DMS 273 (cell line): ENCODE measurements around the gene GAD2.

Source experiments
- DNase-seq: peaks from one replicate; lab custom pipeline; 2025; ENCODE audit not compliant: unreplicated experiment; lab: John Stamatoyannopoulos, UW

The GAD2 gene

DNA sequence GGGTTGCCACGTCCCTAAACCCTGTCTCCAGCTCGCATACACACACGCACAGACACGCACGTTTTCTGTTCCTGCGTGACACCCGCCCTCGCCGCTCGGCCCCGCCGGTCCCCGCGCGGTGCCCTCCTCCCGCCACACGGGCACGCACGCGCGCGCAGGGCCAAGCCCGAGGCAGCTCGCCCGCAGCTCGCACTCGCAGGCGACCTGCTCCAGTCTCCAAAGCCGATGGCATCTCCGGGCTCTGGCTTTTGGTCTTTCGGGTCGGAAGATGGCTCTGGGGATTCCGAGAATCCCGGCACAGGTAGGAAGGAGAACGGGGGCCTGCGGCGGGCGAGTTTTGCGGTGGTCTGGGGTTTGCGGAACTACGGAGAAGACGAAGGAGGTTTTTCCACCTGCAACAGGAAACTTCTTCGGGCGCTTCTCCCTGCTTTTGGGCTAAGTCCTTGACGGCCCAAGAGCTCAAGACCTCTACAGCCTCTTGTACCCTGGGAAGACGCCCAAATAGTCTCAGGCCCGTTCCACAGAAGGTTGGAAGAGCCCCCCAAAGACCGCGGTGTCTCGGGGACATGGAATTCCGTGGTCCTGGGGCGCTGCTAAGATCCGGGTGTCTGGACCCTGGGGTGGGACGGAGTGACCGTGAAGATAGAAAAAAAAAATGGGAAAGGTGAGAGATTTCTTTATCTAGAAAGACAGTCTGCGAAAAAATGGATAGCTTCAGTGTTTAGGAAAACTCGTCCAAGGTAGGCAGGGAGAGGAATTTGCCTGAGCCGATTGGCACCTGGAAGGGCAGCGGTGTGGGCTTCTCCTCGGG, at the start of gene GAD2:
TSS of gene GAD2 (plus strand) at position 190 of the 811 bp plus-strand sequence. CDS start at position 226, 36 bp downstream.
- peak; percentile 29 for DNase-seq

DNA sequence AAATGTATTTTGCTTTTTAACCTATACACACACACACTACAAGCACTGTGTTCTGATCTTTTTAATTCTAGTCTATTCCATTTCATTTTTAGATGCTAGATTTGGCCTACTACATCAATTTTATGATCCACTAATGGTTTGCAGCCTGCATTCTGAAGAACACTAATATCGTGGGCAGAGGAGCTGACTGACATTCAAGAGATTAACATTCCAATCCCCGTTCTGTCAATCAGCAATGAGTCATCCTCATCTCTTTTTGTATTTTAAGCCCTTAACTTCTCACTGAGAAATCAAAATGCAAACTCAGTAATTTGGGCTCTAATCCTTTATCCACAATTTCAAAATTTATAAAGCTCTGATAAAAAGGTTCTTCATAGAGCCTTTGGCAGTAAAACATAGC, 47.1 kb upstream of the GAD2 start:
- no peak for DNase-seq

DNA sequence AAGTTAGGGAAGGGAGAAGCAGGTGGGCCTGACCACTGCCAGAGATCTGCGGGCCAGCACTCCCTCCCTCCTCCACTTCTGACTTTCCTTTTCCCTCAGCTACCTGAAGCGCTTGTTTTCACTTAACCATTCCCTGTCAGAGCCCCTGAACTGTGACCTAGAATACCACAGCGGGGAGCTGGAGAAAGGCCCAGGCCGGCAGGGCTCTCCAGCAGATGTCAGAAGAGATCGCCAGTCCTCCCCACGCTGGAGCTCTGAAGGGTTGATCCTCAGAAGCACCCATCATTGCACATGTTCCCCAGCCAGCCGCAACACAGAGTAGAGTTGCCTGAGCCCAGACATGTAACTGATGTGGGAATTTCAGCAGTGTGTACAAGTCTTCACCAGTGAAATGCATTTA, 44.4 kb upstream of the GAD2 start:
- DNase-seq, result no peak

DNA sequence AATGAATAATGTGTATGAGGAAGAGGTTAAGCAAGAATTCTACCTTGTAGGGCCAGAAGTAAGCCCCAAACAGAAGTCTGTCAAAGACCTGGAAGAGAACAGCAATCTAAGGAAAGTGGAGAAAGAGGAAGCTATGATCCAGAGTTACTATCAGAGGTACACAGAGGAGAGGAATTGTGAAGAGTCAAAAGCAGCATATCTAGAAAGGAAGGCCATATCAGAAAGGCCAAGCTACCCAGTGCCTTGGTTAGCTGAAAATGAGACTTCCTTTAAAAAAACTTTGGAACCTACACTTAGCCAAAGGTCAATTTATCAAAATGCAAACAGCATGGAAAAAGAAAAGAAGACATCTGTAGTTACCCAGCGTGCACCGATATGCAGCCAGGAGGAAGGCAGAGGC, 42.7 kb upstream of the GAD2 start:
- no peak for DNase-seq

DNA sequence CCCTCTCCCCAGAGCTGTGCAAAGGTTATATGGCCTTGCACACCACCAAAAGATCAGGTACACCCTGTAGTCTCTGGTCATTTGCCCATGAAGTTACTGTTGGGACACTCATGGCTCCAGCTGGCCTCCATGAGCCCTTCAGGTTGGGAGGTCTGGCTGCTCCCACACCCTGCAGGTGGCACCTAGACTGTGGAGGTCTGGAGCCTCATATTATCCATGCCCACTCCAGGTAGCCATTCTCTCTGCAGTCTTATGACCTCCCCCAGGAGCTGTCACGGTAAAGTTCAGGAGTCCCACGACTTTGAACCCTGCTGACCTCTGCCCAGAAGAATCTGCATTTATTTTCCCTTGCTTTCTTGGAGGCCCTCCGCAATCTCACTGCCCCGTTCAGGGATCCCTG, 39.2 kb upstream of the GAD2 start:
- no peak for DNase-seq

DNA sequence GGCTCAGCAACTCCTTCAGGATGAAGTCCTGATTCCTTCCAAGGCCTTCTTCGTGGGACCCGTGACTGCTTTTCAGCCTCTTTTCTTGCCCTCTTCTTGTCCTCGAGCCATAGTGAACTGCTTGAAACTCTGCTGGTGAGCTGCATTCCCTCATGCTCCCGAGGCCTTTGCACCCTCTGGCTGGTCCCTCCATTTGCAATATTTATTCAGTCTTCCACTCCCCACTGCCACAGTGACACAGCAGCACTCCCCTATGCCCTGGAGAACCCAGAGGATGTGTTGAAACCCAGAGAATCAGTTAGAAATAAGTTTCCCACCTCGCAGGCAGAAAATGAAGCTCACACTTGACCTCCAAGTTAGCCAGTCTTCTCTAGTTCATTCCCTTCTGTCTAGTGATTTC, 22.3 kb upstream of the GAD2 start:
- no peak for DNase-seq

DNA sequence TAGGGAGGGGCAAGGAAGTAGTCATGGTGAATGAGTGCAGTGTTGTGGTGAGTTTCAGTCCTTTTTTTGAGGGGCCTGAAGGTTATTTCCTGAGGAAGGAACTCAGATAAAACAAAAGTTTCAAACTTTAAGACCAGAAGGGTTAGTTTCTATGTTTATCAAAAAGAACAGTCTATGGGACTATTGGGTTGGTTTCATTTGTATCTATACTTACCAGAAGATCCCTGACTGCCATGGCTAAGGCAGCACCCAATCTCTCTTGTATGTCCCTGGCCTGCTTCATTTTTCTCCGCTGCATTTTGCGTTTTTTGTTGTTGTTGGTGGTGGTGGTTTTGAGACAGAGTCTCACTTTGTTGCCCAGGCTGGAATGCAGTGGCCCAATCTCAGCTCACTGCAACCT, 19.3 kb upstream of the GAD2 start:
- DNase-seq, result no peak

DNA sequence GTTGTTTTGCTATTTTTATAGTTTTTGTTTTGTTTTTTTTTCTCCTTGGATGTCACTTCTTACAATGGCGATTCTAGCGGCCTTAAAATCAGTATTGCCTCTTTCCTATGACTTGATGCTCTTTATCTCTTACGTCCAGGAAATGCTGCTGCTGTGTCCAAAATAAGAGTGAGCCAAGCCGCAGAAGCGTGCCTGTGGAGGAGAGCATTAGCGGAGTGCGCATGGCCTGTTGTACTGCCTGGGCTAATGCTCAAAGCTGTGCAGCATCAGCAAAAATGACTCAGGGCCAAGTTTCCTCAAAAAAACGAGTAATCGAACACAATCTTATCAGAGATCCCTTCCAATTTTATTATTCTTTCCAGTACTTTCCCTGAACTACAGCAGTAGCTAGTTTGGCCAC, 18.5 kb upstream of the GAD2 start:
- no peak for DNase-seq

DNA sequence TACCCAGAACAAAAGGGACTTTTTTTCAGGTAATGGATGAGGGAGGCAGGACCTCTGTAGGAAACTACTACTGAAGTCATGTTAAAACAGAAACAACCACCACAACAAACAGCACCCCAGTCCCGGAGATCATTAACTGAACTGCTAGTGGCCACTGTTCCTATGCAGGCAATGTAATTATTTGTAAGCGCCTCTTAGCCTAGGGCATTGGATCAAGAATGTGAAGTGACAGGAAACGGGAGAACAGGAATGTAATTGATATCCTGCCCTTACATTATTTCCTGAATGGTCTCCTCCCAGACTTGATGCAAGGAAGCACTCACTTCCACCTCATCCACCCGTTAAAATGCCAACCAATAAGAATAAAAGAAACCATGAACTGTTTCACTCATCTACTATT, 16.7 kb upstream of the GAD2 start:
- DNase-seq, result no peak

DNA sequence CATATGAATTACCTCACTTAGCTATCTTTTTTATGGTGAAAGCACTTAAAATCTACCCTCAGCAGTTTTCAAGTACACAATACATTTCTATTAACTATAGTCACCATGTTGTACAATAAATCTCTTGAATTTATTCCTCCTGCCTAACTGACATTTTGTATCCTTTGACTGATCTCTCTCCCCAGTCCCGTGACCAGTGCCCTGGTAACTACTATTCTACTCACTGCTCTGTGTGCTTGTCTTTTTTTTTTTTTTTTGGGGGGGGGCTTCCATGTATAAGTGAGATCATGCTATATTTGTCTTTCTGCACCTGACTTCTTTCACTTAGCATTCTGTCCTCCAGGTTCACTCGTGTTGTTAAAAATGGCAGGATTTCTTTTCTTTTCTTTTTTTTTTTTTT, 11.4 kb upstream of the GAD2 start:
- DNase-seq, result no peak

DNA sequence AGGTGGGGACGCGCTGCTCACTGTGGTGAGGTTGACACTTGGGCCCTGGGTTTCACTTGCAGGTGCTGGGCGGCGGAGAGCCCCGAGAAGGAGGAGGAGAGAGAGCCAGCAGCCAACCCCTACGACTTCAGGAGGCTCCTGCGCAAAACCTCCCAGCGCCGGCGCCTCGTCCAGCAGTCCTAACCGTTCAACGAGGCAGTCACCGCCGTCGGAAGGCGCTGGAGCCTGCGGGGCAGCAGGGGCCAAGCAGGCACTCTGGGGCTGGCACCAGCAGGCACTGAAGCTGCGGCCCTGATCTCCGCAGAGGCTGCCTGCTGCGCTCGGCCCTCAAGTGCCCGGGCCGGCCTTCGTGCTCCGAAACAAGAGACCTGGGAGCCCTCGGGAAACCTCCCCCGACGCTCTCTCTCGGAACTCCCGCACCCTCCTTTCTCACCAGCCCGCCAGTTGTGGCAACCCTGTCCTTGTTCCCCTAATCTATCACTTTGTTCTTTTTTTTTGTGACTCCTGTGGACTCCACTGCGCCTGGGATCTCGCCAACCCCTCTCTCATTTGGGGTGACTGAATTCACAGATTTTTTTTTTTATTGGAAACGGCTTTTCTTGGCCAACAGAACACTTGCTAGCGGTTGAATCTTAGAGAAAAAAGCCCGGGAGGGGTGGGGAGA, 4.7 kb upstream of the GAD2 start:
- no peak for DNase-seq

DNA sequence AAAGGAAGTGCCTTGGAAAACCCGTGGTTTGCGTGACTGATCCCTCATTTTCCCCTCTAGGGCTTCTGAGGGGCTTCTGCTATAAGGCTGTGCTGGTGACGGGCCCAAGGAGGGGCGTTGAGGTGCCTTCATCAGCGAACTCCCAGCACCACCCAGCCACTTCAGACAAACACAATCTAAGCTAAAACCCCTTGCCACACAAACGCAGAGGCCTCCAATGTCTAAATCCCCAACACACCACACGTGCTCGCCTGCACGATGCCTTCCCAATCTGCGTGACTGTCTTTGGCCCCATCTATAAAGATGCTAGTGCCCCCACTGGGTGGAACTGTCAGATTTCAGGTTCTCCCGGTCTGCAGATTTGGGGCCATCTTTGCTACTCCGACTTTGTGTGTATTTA, 4.1 kb upstream of the GAD2 start:
- DNase-seq, result no peak

DNA sequence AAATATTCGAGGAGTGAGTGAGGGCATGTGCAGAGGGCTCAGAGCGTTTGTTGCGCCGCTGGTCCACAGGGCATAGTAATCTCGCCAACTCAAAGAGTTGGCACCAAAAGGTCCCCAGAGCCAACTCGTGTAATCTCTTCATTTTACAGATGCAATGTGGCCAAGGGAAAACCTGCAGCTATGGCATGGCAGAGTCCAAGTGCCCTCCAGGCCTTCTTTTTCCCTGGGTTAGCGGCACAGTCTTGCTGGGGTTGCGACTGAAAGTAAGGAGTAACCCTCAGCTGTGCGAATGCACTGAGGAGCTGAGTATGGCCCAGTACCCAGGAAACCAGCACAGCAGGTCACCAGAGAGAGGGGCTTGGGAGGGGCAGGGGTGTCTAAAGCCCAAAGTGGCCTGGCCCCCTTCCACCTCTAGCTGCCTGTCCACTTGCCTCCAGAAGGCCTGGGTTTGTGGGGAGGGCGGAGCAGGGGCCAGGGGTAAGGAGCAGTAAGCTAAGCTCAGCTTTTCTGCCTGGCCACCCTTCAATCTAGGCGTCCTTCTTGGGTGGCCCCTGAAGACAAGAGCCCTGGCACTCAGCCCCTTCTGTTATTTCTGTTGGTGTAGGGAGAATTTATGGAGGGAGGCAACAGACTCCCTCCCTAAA, 3.3 kb upstream of the GAD2 start:
- no peak for DNase-seq

DNA sequence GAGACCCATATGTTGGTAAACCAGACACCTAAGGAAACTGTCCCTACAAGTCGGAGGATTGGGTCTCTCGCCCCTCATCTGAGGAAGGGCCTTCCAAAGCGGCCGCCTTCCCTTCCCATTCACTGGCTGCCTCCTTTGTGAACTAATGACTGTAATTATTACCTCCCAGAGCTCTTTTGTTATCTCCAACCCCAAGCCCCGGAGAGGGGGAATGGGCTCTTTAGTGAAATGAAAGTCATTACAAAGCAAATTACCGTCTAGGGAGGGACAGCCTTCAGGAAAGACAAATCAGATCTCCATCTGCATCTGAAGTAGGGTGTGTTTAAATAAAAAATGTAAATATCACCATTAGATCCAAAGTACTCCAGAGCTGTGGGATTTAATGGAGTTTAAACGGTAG, 2.6 kb upstream of the GAD2 start:
- no peak for DNase-seq

DNA sequence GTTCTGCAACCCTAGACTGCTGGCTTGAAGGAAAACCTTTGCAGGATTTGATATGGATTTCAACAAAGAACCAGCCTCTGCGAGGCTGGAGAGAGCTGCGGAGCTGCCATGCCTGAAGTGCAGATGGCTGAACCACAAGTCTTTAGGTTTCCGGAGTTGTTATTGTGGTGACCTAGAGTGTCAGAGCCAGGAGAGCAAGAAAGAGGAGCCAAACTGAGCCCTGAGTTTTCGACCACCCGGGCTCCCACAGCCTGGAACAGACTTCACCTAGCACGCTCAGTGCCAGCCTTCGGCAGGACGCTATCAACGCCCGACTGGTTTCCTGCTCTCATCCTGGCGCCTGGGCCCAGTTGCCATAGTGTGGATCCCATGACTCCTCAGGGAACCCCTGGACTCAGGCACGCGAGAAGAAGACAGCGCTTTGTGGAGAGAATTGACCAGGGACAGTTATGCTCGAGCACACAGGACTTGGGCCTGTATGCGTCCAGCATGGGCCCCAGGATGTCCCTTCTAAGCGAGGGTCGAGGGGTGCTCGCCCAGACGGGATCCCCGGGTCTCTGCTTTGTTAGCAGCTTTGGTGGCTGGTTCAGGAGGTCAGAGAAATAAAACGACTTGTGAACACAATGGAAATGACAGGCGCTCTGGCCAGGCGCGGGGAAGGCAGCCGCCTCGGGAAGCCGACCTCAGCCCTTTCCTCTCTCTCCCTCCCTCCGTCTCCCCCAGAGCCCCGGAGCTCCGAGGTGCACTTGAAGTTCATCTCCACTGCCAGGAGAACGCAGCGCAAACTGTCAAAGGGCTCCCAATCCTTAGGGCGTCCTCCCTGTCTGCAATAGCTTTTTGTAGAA, 1.8 kb upstream of the GAD2 start:
- no peak for DNase-seq

DNA sequence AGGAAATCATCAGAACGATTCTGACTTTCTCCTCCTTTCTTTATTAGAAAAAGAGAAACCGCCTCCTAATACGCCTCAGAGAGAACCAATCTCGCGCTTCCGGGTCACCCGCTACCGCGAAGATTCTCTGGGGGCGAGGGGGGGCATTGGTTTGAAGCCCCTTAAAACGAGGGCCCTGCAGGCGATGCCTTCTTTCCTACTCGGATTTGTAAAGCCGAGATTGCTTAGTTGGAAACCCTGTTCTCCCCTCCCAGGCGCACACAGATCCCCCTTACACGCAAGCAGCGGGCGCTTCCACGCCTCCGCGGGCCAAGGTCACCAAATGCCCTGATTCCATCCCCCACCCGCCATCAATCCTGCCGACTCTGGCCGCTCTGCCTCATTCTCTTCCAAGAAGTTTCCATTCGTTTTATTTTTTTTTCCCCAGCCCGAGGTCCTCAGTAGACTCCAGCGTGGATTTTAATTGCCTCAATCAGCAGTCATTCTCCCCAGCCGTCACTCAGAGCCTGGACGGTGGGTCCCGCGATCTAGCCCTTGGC, 1.1 kb upstream of the GAD2 start:
- no peak for DNase-seq

DNA sequence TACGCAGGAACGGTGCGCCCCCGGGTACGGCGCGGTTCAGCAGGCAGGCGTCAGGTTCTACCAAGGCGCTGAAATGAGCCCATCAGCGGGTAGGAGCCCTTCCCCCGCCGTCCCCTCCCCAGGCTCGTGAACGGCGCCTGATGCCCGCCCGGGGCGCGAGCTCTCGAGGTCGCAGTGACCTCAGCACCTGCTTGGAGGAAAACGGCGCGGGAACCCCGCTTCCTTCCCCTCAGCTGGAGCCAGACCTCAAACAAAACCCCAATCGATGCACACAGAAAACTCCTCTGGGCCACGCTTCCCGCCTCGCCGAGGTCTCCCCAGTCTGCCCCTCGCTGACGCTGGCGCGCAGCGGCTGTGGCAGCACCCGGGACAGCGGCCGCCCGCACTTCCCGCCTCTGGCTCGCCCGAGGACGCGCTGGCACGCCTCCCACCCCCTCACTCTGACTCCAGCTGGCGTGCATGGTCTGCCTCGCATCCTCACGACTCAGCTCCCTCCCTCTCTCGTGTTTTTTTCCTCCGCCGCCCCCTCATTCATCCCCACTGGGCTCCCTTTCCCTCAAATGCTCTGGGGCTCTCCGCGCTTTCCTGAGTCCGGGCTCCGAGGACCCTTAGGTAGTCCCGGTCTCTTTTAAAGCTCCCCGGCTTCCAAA, 514 bp upstream of the GAD2 start:
- DNase-seq, result peak; percentile 52

DNA sequence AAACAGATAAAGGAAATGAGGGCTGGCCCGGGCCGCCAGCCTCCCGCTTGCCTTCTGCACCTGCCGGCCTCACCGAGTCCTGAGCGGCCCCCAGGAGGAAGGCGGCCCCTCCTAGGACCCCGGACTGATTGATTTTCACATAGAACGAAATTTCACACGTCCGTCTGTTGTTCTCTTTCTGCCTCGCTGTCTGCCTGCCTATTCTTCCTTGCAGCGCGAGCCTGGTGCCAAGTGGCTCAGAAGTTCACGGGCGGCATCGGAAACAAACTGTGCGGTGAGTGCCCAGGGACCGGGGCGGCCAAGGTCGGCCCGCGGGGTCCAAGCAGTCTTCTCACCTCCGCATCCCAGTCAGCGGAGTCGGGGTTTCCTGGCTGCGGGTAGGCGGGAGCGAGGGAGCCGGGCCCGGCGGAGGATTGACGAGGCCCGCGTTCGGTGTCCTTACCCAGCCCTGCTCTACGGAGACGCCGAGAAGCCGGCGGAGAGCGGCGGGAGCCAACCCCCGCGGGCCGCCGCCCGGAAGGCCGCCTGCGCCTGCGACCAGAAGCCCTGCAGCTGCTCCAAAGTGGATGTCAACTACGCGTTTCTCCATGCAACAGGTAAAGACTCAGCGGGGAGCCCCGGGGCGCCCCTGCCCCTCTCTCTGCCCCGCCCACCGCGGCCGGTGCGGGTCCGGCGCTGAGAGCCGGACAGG, 967 bp downstream of the GAD2 start:
- DNase-seq, result peak; percentile 22

DNA sequence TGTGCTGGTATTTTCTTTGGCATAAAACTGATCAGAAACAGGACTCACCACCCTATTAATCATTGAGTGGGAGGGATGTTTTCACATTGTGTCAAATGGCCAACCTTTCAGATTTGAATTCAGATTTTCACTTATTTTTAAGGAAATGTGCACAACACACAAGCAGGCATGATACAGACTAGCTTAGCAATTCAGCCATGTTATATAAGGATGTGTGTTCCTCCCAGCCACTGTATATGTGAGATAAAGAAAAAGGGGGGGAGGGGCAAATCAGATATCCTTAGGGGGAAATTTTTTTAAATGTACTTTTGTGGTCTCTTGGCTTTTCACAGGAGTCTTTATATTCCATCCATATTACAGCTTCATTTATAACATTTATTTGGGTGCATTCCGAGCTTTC, 3.1 kb downstream of the GAD2 start:
- DNase-seq, result no peak

DNA sequence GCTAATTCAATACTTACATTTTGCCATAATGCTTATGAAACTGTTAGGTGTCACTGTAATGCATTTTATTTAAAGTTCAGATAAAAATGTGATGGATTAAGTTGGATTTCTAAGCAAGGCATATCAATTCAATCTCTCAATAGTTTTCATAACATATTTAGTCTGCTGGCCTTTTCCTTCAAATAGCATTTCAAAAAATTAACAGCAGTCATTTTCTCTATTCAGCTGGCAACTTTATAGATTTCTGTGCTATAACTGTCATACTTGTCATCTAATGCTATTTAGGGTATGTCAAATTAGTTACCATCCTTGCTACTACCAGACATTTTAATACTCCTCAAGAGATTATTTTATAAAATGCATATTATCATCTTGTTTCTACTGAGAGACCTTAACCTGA, 4.3 kb downstream of the GAD2 start:
- DNase-seq, result no peak
